Measurements from ENCODE around the gene FNBP1L. TPM values are rescaled to one million over a fixed set of nuclear protein-coding genes. Genes with fewer than 3 reads are reported as not detected.
A peak's percentile ranks its signal among the peaks of the same experiment; 100 is the strongest.
"Not testable (repeated sequence)": the region's sequence is repeated elsewhere in the genome, so short reads cannot be mapped to it uniquely, and the experiment has no call there.

The FNBP1L gene
- total and polyA plus RNA-seq, 2 experiments from 2014 or later: 19.1 to 22.4 TPM

- WGBS, 2 experiments (ENCODE audit: low coverage in 1 of 2, low lambda C conversion rate in 2 of 2, missing lambda C conversion rate in 2 of 2): 92 to 96% methylated on average over 4 of the region's 4 CpGs
Measured at GRCh38 chr1:93549811-93550210, 101.9 kb downstream of the FNBP1L start.

GRCh38 chr1:93552741-93553455, 105.0 kb downstream of the FNBP1L start:
- Histone ChIP-seq H3K27me3 (replicated peaks; ENCODE audit: insufficient read depth) (no peaks in the 10 kb centered on the region), H3K9me3 (ENCODE audit: low read depth) (no peaks in the 10 kb centered on the region), H3K9ac (no peak overlapping the region), H3K9me2 (ENCODE audit: insufficient read depth) (no peaks in the 10 kb centered on the region), H3F3A (ENCODE audit: insufficient read depth) (peaks cover 68% of the 10 kb centered on the region), H4K20me1 (ENCODE audit: insufficient read depth) (no peaks in the 10 kb centered on the region), H2AFZ (no peak overlapping the region), H3K4me1 (ENCODE audit: insufficient read depth) (peaks cover 43% of the 10 kb centered on the region), H3K4me2 (ENCODE audit: unreplicated experiment) (peak overlapping the region; percentile 61), H3K36me3 (ENCODE audit: low read depth) (peaks cover 7% of the 10 kb centered on the region; the same call in 1 of the 2 replicates), H3K27ac (peak overlapping the region; percentile 33), H3K4me3 (peak overlapping the region; percentile 15; the same call in 1 of the 2 replicates), H3K79me2 (ENCODE audit: insufficient read depth) (no peaks in the 10 kb centered on the region)
- TF ChIP-seq EZH2phosphoT487 (IDR thresholded peaks at IDR 0.05; ENCODE audit: insufficient read depth, low read depth) (no peak), EZH2 (IDR thresholded peaks at IDR 0.05; ENCODE audit: insufficient read depth, poor library complexity, severe bottlenecking) (no peak)
- DNase-seq: peak; percentile 58
- in situ Hi-C loops (cut with MboI): no loop called here
- WGBS, 2 experiments (ENCODE audit: low coverage in 1 of 2, low lambda C conversion rate in 2 of 2, missing lambda C conversion rate in 2 of 2): 55 to 56% methylated on average over 9 of the region's 9 CpGs

More at GRCh38 chr1:93549811-93550210, 101.9 kb downstream of the FNBP1L start:
- Histone ChIP-seq H3K9ac (no peak overlapping the region), H3K4me2 (ENCODE audit: unreplicated experiment) (no peak overlapping the region), H4K20me1 (ENCODE audit: insufficient read depth) (no peaks in the 10 kb centered on the region), H3K9me3 (ENCODE audit: low read depth) (no peaks in the 10 kb centered on the region), H3K4me1 (ENCODE audit: insufficient read depth) (peaks cover 36% of the 10 kb centered on the region), H3K36me3 (ENCODE audit: low read depth) (peaks cover 15% of the 10 kb centered on the region; the same call in 1 of the 2 replicates), H3K4me3 (no peak overlapping the region), H3K9me2 (ENCODE audit: insufficient read depth) (no peaks in the 10 kb centered on the region), H3F3A (ENCODE audit: insufficient read depth) (peaks cover 41% of the 10 kb centered on the region), H3K79me2 (ENCODE audit: insufficient read depth) (no peaks in the 10 kb centered on the region), H2AFZ (no peak overlapping the region), H3K27ac (no peak overlapping the region), H3K27me3 (replicated peaks; ENCODE audit: insufficient read depth) (no peaks in the 10 kb centered on the region)
- TF ChIP-seq EZH2 (IDR thresholded peaks at IDR 0.05; ENCODE audit: insufficient read depth, poor library complexity, severe bottlenecking): no peak
- no peak for TF ChIP-seq EZH2phosphoT487 (IDR thresholded peaks at IDR 0.05; ENCODE audit: insufficient read depth, low read depth)
- DNase-seq: no peak
- in situ Hi-C loops (cut with MboI): no loop called here

- H3K4me3 ChIP-seq; H3K9me2 ChIP-seq (ENCODE audit: insufficient read depth); H3K36me3 ChIP-seq (ENCODE audit: low read depth); H3K27me3 ChIP-seq (replicated peaks; ENCODE audit: insufficient read depth); H3K9me3 ChIP-seq (ENCODE audit: low read depth); H2AFZ ChIP-seq; H3K4me2 ChIP-seq (ENCODE audit: unreplicated experiment); DNase-seq; H3K27ac ChIP-seq; H3K79me2 ChIP-seq (ENCODE audit: insufficient read depth); H3K9ac ChIP-seq; in situ Hi-C loops (cut with MboI); H4K20me1 ChIP-seq (ENCODE audit: insufficient read depth): not testable (repeated sequence)
- 94 to 99% methylated on average over 4 of the region's 4 CpGs for WGBS, 2 experiments (ENCODE audit: low coverage in 1 of 2, low lambda C conversion rate in 2 of 2, missing lambda C conversion rate in 2 of 2)
- Histone ChIP-seq H3K4me1 (ENCODE audit: insufficient read depth) (peaks cover 43% of the 10 kb centered on the region), H3F3A (ENCODE audit: insufficient read depth) (peaks cover 79% of the 10 kb centered on the region)
Measured at GRCh38 chr1:93553886-93554490, 106.1 kb downstream of the FNBP1L start.

- Histone ChIP-seq H3K9me3 (ENCODE audit: low read depth) (no peaks in the 10 kb centered on the region), H3K27ac (no peak overlapping the region), H3K79me2 (ENCODE audit: insufficient read depth) (no peaks in the 10 kb centered on the region), H3K36me3 (ENCODE audit: low read depth) (peaks cover 15% of the 10 kb centered on the region), H3K27me3 (replicated peaks; ENCODE audit: insufficient read depth) (no peaks in the 10 kb centered on the region), H3K4me1 (ENCODE audit: insufficient read depth) (peaks cover 43% of the 10 kb centered on the region), H3K4me3 (no peak overlapping the region), H3K4me2 (ENCODE audit: unreplicated experiment) (no peak overlapping the region), H3K9me2 (ENCODE audit: insufficient read depth) (no peaks in the 10 kb centered on the region), H2AFZ (no peak overlapping the region), H3F3A (ENCODE audit: insufficient read depth) (peaks cover 91% of the 10 kb centered on the region), H4K20me1 (ENCODE audit: insufficient read depth) (no peaks in the 10 kb centered on the region), H3K9ac (no peak overlapping the region)
- TF ChIP-seq EZH2 (IDR thresholded peaks at IDR 0.05; ENCODE audit: insufficient read depth, poor library complexity, severe bottlenecking) (no peak), EZH2phosphoT487 (IDR thresholded peaks at IDR 0.05; ENCODE audit: insufficient read depth, low read depth) (no peak)
- in situ Hi-C loops (cut with MboI): no loop called here
- WGBS, 2 experiments (ENCODE audit: low coverage in 1 of 2, low lambda C conversion rate in 2 of 2, missing lambda C conversion rate in 2 of 2): 90 to 95% methylated on average over 7 of the region's 7 CpGs
- DNase-seq: no peak
Measured at GRCh38 chr1:93554883-93555872, 107.3 kb downstream of the FNBP1L start.

Measured in GM23248 (cell line).